GM12878 (cell line): ENCODE measurements around the gene CPB2. TPM values are rescaled to one million over a fixed set of nuclear protein-coding genes. Genes with fewer than 3 reads are reported as not detected.

Experiments used
- ATAC-seq: fragments of 200-7000 bp; cut with Tn5 transposase; 3 replicates; pipeline ENCODE4 v1.9.1; 2020; ENCODE audit warnings: mild to moderate bottlenecking, moderate library complexity
- BruUV-seq: library from RNA; stranded (reverse); fragments of 400-500 nt; replicated peaks from 2 replicates; lab custom pipeline; 2021; lab: Mats Ljungman, UMichigan
- CTCF ChIA-PET: fragments of 300-600 bp; sonication (Branson Sonifier 250); formaldehyde crosslinking; extraction: SDS; loops from one replicate; lab custom pipeline; 2021; ENCODE audit warnings: inconsistent platforms; lab: Yijun Ruan, JAX
- POLR2A ChIA-PET: fragments of 350-600 bp; formaldehyde crosslinking; extraction: SDS; loops from one replicate; lab custom pipeline; 2021; ENCODE audit warnings: inconsistent platforms; lab: Charles Lee
- RAD21 ChIA-PET: fragments of 300-600 bp; sonication (Branson Sonifier 250); formaldehyde crosslinking; loops from one replicate; lab custom pipeline; 2023; ENCODE audit warnings: antibody characterized with exemption; ENCODE audit not compliant: unreplicated experiment; lab: Charles Lee
- SMC1A ChIA-PET: fragments of 300-600 bp; sonication (Branson Sonifier 250); formaldehyde crosslinking; loops from one replicate; lab custom pipeline; 2023; ENCODE audit not compliant: unreplicated experiment, uncharacterized antibody; lab: Charles Lee
- DNase-seq: peaks from one replicate; pipeline ENCODE4 v3.0.0-alpha.2; 2011; ENCODE audit warnings: low read depth, low spot score
- FAIRE-seq: peaks from 3 replicates; lab custom pipeline; 2011; peaks lifted over from hg19 to GRCh38; lab: Jason Lieb, UNC
- H2AFZ ChIP-seq: 2 replicates; pipeline ENCODE4 v1.6.0; 2011; ENCODE audit warnings: low read depth, low read length, control low read depth; ENCODE audit not compliant: control insufficient read depth
- H3K27ac ChIP-seq: 2 replicates; pipeline ENCODE4 v1.5.1; 2011; ENCODE audit warnings: control low read depth; ENCODE audit not compliant: control insufficient read depth, insufficient read depth
- H3K27me3 ChIP-seq, 2 experiments: replicated peaks in 1 of 2; 2 replicates each; pipeline versions ENCODE4 v1.6.0 to v1.6.1; 2011; ENCODE audit warnings: low read length in 1 of 2; ENCODE audit not compliant: control insufficient read depth in 2 of 2, insufficient read depth in 2 of 2
- H3K36me3 ChIP-seq, 2 experiments: 2 replicates each; pipeline ENCODE4 v1.5.1; 2011; ENCODE audit warnings: low read length in 1 of 2; ENCODE audit not compliant: control insufficient read depth in 2 of 2, insufficient read depth in 2 of 2
- H3K4me1 ChIP-seq: 2 replicates; pipeline ENCODE4 v1.6.1; 2011; ENCODE audit warnings: mild to moderate bottlenecking, low read length, moderate library complexity, mixed read lengths; ENCODE audit not compliant: control insufficient read depth, insufficient read depth
- H3K4me2 ChIP-seq: 2 replicates; pipeline ENCODE4 v1.6.0; 2011; ENCODE audit warnings: control low read depth; ENCODE audit not compliant: control insufficient read depth, insufficient read depth
- H3K4me3 ChIP-seq: fragments of 200-600 bp; sonication (generic); 2 replicates; pipeline ENCODE4 v1.5.1; 2016
- H3K79me2 ChIP-seq: 2 replicates; pipeline ENCODE4 v1.6.0; 2011; ENCODE audit warnings: low read length; ENCODE audit not compliant: control insufficient read depth, insufficient read depth
- H3K9ac ChIP-seq: 2 replicates; pipeline ENCODE4 v1.8.0; 2011; ENCODE audit warnings: low read length, control low read depth, mixed read lengths; ENCODE audit not compliant: control insufficient read depth, insufficient read depth
- H3K9me3 ChIP-seq: replicated peaks from 3 replicates; pipeline ENCODE4 v1.5.1; 2011; ENCODE audit warnings: mild to moderate bottlenecking, low read length; ENCODE audit not compliant: control insufficient read depth, insufficient read depth
- H4K20me1 ChIP-seq: 2 replicates; pipeline ENCODE4 v1.6.0; 2011; ENCODE audit not compliant: control insufficient read depth, insufficient read depth
- ATF3 ChIP-seq: IDR thresholded peaks from 2 replicates; pipeline ENCODE4 v1.6.1; 2011; ENCODE audit warnings: low read depth, mild to moderate bottlenecking, low read length, moderate library complexity, borderline replicate concordance; ENCODE audit errors: extremely low read depth
- CEBPB ChIP-seq, 2 experiments: fragments of 150-350 bp in 1 of 2; IDR thresholded peaks; 2 replicates each; pipeline ENCODE4 v1.6.1; 2012 to 2014; ENCODE audit warnings: low read depth in 2 of 2, low read length in 2 of 2, borderline replicate concordance in 1 of 2, inconsistent platforms in 1 of 2
- CHD4 ChIP-seq: fragments of 200-600 bp; sonication (generic); IDR thresholded peaks from 2 replicates; pipeline ENCODE4 v1.6.1; 2016; ENCODE audit warnings: mild to moderate bottlenecking
- E4F1 ChIP-seq: fragments of 450-650 bp; IDR thresholded peaks from 2 replicates; pipeline ENCODE4 v1.6.1; 2018; ENCODE audit warnings: borderline replicate concordance, mild to moderate bottlenecking; ENCODE audit not compliant: partially characterized antibody
- EGR1 ChIP-seq, 2 experiments: IDR thresholded peaks; 1 replicate in 1 of 2; 2 replicates in 1 of 2; pipeline ENCODE4 v1.6.1; 2011 to 2012; ENCODE audit warnings: low read depth in 2 of 2, low read length in 2 of 2, borderline replicate concordance in 1 of 2, mild to moderate bottlenecking in 1 of 2, moderate library complexity in 1 of 2
- ELK1 ChIP-seq: IDR thresholded peaks from 2 replicates; pipeline ENCODE4 v1.6.1; 2012; ENCODE audit warnings: low read depth, low read length, improper control_type of control experiment
- FOXK2 ChIP-seq: fragments of 450-650 bp; IDR thresholded peaks from 2 replicates; pipeline ENCODE4 v1.6.1; 2017; ENCODE audit warnings: mild to moderate bottlenecking, moderate library complexity
- HCFC1 ChIP-seq: fragments of 150-350 bp; IDR thresholded peaks from 2 replicates; pipeline ENCODE4 v1.6.1; 2014; ENCODE audit warnings: low read length
- HDAC2 ChIP-seq: fragments of 200-600 bp; sonication (generic); IDR thresholded peaks from 2 replicates; pipeline ENCODE4 v1.6.1; 2017
- JUND ChIP-seq: IDR thresholded peaks from 2 replicates; pipeline ENCODE4 v1.6.1; 2012; ENCODE audit warnings: low read depth, mild to moderate bottlenecking, low read length, improper control_type of control experiment, moderate library complexity
- POLR2AphosphoS5 ChIP-seq: IDR thresholded peaks from 2 replicates; pipeline ENCODE4 v1.6.1; 2011; ENCODE audit warnings: mild to moderate bottlenecking, low read length, inconsistent platforms
- POU2F2 ChIP-seq: IDR thresholded peaks from 3 replicates; pipeline ENCODE4 v1.6.1; 2011; ENCODE audit warnings: low read depth, mild to moderate bottlenecking, low read length, borderline replicate concordance
- SMAD1 ChIP-seq: fragments of 450-650 bp; IDR thresholded peaks from 2 replicates; pipeline ENCODE4 v1.6.1; 2018; ENCODE audit warnings: mild to moderate bottlenecking, low read depth; ENCODE audit not compliant: partially characterized antibody
- SREBF1 ChIP-seq: IDR thresholded peaks from 2 replicates; pipeline ENCODE4 v1.6.1; 2012; ENCODE audit warnings: mild to moderate bottlenecking, low read length
- USF1 ChIP-seq: IDR thresholded peaks from 2 replicates; pipeline ENCODE4 v1.6.1; 2011; ENCODE audit warnings: borderline replicate concordance, low read depth, mild to moderate bottlenecking, moderate library complexity, mixed read lengths, low read length; ENCODE audit not compliant: insufficient read depth; ENCODE audit errors: extremely low read length
- USF2 ChIP-seq: IDR thresholded peaks from 2 replicates; pipeline ENCODE4 v1.6.1; 2011; ENCODE audit warnings: low read depth, low read length, improper control_type of control experiment, borderline replicate concordance
- WRNIP1 ChIP-seq: IDR thresholded peaks from 2 replicates; pipeline ENCODE4 v1.6.1; 2011; ENCODE audit warnings: low read depth, low read length, improper control_type of control experiment, borderline replicate concordance
- ZNF622 ChIP-seq: fragments of 450-650 bp; IDR thresholded peaks from 2 replicates; pipeline ENCODE4 v1.6.1; 2017; ENCODE audit warnings: mild to moderate bottlenecking, inconsistent platforms
- in situ Hi-C: fragments of 300-500 bp; cut with MboI; formaldehyde crosslinking; loops from 9 replicates; pipeline ENCODE4 v1.14.3; 2018; ENCODE audit warnings: mixed read lengths
- intact Hi-C: fragments of 100-400 bp; cut with micrococcal nuclease; formaldehyde crosslinking; loops from one replicate; pipeline ENCODE4 v1.14.2; 2022; ENCODE audit not compliant: unreplicated experiment
- polyA plus RNA-seq, 11 experiments: library from polyadenylated mRNA; depleted of rRNA in 4 of 11; unstranded in 6 of 11; stranded (reverse) in 5 of 11; fragments of >200 nt; fragmentation: Nextera tagmentation in 4 of 11; fragmentation: Illumina TruSeq in 1 of 11; extraction: Ambion mirVana in 4 of 11; extraction: Trizol in 1 of 11; gene quantifications; 1 replicate in 1 of 11; 2 replicates in 10 of 11; pipeline versions ENCODE4 v1.2.1 to v1.2.3, GENCODE V29; 2011 to 2016; ENCODE audit warnings: inconsistent platforms in 2 of 11, missing spikeins in 2 of 11, low read depth in 1 of 11
- total RNA-seq, 4 experiments: library from RNA; depleted of rRNA in 3 of 4; stranded (reverse); fragments of >200 nt in 3 of 4; fragmentation: Illumina TruSeq in 1 of 4; extraction: Trizol in 1 of 4; gene quantifications; 2 replicates each; pipeline versions ENCODE4 v1.2.1 to v1.2.3, GENCODE V29; 2013 to 2021

The CPB2 gene
- total and polyA plus RNA-seq, 10 of the 15 experiments (the other 5 are each of a cell fraction or from before 2014, with no cell fraction given), result 0.05 to 0.87 (median 0.13) TPM; not detected in 3

GRCh38 chr13:46050771-46051170 lies 54.1 kb downstream of the CPB2 start:
- TF ChIP-seq ELK1 (no peak), E4F1 (no peak), HDAC2 (no peak), JUND (no peak), FOXK2 (no peak), POU2F2 (no peak), POLR2AphosphoS5 (no peak), ZNF622 (no peak), CEBPB (IDR thresholded peaks at IDR 0.05; ENCODE audit: borderline replicate concordance in 1 of 2, low read depth in 2 of 2, low read length in 2 of 2) (no peak), HCFC1 (no peak), USF1 (no peak), ATF3 (no peak), USF2 (no peak), WRNIP1 (no peak), SREBF1 (no peak), CHD4 (no peak), EGR1 (IDR thresholded peaks at IDR 0.05; ENCODE audit: borderline replicate concordance in 1 of 2, low read depth in 2 of 2, low read length in 2 of 2) (no peak), SMAD1 (no peak)
- peaks cover 65% of the 10 kb centered on the region for H3K79me2 ChIP-seq
- ATAC-seq (no peak), FAIRE-seq (no peak), DNase-seq (no peak)
- RAD21 ChIA-PET, result interaction anchor here (0.6 to 1.0 kb wide), 2 partner anchors 8 to 32 kb away, joined by 3 read pairs; no protein-coding TSS in a partner anchor
- POLR2A ChIA-PET, result no interaction called here
- intact Hi-C loops (loop anchor here (5.0 kb wide), 2 partner anchors 77 to 132 kb away; partner anchors contain the start of gene LCP1), in situ Hi-C loops (no loop called here)
- SMC1A ChIA-PET, result interaction anchor here (0.6 to 1.2 kb wide), 3 partner anchors 8 to 109 kb away, joined by 3 read pairs; no protein-coding TSS in a partner anchor
- no peak overlapping the region for H3K27ac ChIP-seq
- no peaks in the 10 kb centered on the region for H3K4me1 ChIP-seq
- no peaks in the 10 kb centered on the region for H3K36me3 ChIP-seq
- H3K9ac ChIP-seq, result no peak overlapping the region; the same call in 1 of the 2 replicates
- no peaks in the 10 kb centered on the region for H3K27me3 ChIP-seq
- BruUV-seq, result no TSS peak
- CTCF ChIA-PET, result interaction anchor here (0.6 to 1.2 kb wide), 3 partner anchors 8 to 100 kb away, joined by 3 to 4 read pairs (median 3); no protein-coding TSS in a partner anchor
- H3K4me3 ChIP-seq, result peak overlapping the region; percentile 50
- H4K20me1 ChIP-seq, result no peaks in the 10 kb centered on the region
- H3K9me3 ChIP-seq, result no peaks in the 10 kb centered on the region; the same call in 2 of the 3 replicates
- no peak overlapping the region for H2AFZ ChIP-seq
- peak overlapping the region; percentile 36 for H3K4me2 ChIP-seq
